BLaER1 (cell line): ENCODE results near the gene GPR107.

Experiments
- H3K27ac ChIP-seq: shearing (Covaris generic); formaldehyde crosslinking; 2 replicates; pipeline ENCODE4 v1.8.1; 2022
- H3K27me3 ChIP-seq: shearing (Covaris generic); formaldehyde crosslinking; 2 replicates; pipeline ENCODE4 v1.8.1; 2022
- H3K36me3 ChIP-seq: shearing (Covaris generic); formaldehyde crosslinking; 2 replicates; pipeline ENCODE4 v1.8.1; 2022
- H3K4me1 ChIP-seq: shearing (Covaris generic); formaldehyde crosslinking; 2 replicates; pipeline ENCODE4 v1.8.1; 2022
- H3K4me2 ChIP-seq: shearing (Covaris generic); formaldehyde crosslinking; 2 replicates; pipeline ENCODE4 v1.8.1; 2022
- H3K4me3 ChIP-seq: shearing (Covaris generic); formaldehyde crosslinking; 2 replicates; pipeline ENCODE4 v1.8.1; 2022
- H3K9ac ChIP-seq: shearing (Covaris generic); formaldehyde crosslinking; 2 replicates; pipeline ENCODE4 v1.8.1; 2022
- H3K9me3 ChIP-seq: shearing (Covaris generic); formaldehyde crosslinking; 2 replicates; pipeline ENCODE4 v1.8.1; 2022
- H4K20me1 ChIP-seq: shearing (Covaris generic); formaldehyde crosslinking; 2 replicates; pipeline ENCODE4 v1.8.1; 2022
- Cebpa-rat ChIP-seq: shearing (Covaris generic); IDR thresholded peaks from 2 replicates; pipeline ENCODE4 v1.8.1; 2022

Gene GPR107

DNA sequence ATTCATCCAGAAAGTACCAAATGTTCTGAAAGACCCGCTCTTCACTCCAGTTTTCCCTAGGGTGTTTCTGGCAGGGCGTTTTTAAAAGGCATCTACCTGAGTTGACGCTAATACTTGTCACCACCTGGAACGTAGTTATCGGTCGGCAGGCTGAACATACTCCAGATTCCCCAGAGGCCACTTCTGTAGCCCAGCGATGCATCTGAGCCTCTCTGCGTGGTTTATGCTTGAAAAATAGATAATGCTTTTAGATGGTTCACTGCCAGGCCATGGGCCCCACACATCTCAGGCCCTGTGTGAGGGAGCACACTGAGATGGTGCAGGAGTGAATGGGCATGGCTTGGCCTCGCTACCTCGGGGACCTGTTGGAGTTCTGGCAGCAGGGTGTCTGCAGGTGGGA is 85.5 kb downstream of the GPR107 start:
- Histone ChIP-seq H4K20me1 (no peaks in the 10 kb centered on the region), H3K4me3 (no peak overlapping the region), H3K9ac (no peak overlapping the region), H3K27me3 (no peaks in the 10 kb centered on the region), H3K36me3 (peaks cover 21% of the 10 kb centered on the region; the same call in 1 of the 2 replicates), H3K9me3 (no peaks in the 10 kb centered on the region), H3K27ac (no peak overlapping the region), H3K4me2 (peak overlapping the region; percentile 58), H3K4me1 (peaks cover 72% of the 10 kb centered on the region)
- TF ChIP-seq Cebpa-rat, result no peak

DNA sequence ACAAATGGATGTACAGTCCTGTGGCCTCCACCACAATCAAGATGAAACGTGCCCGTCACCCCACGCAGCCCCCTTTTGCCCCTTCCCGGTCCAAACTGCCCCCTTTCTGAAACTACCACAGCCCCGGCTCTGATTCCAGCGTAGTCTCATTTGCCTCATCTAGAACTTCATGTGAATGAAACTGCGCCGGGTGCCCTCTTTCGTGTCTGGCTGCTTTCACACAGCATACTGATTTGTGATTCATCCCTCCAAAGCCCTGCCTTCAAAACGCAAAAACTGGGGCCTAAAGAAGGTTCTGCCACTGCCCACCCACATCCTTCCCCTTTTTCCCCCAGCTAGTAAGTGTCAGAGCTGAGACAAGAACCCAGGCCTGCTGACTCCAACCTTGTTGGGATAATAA is 87.0 kb downstream of the GPR107 start:
- H3K4me3 ChIP-seq, result no peak overlapping the region
- H4K20me1 ChIP-seq, result no peaks in the 10 kb centered on the region
- no peak for TF ChIP-seq Cebpa-rat
- peaks cover 16% of the 10 kb centered on the region; the same call in 1 of the 2 replicates for H3K36me3 ChIP-seq
- H3K4me2 ChIP-seq, result peak overlapping the region; percentile 58
- H3K4me1 ChIP-seq, result peaks cover 74% of the 10 kb centered on the region
- H3K9ac ChIP-seq, result no peak overlapping the region
- H3K27ac ChIP-seq, result no peak overlapping the region
- no peaks in the 10 kb centered on the region for H3K27me3 ChIP-seq
- H3K9me3 ChIP-seq, result no peaks in the 10 kb centered on the region

DNA sequence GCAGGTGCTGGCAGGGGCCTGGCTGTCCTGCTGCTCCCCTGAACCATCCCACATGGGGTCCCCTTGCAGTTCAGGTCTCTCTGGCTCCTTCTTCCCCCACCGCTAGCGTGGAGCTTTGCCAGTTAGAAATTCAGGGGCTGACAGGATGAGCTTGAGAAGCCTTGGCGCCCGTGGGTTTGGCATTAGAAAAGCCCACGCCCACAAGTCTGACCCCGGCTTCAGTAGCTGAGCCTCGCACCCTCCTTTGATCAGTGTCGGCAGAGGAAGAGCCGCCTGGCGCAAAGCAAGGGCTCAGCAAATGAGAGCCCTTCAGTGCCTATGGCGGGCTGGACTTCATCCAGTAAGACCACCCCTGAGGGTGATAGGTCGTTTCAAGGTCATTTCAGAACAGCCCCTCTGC is 88.3 kb downstream of the GPR107 start:
- no peak overlapping the region for H3K4me2 ChIP-seq
- no peaks in the 10 kb centered on the region for H3K27me3 ChIP-seq
- no peak overlapping the region for H3K4me3 ChIP-seq
- no peaks in the 10 kb centered on the region for H3K9me3 ChIP-seq
- peaks cover 72% of the 10 kb centered on the region for H3K4me1 ChIP-seq
- no peak for TF ChIP-seq Cebpa-rat
- H3K27ac ChIP-seq, result no peak overlapping the region
- no peak overlapping the region for H3K9ac ChIP-seq
- no peaks in the 10 kb centered on the region for H4K20me1 ChIP-seq
- H3K36me3 ChIP-seq, result peaks cover 3% of the 10 kb centered on the region; the same call in 1 of the 2 replicates

DNA sequence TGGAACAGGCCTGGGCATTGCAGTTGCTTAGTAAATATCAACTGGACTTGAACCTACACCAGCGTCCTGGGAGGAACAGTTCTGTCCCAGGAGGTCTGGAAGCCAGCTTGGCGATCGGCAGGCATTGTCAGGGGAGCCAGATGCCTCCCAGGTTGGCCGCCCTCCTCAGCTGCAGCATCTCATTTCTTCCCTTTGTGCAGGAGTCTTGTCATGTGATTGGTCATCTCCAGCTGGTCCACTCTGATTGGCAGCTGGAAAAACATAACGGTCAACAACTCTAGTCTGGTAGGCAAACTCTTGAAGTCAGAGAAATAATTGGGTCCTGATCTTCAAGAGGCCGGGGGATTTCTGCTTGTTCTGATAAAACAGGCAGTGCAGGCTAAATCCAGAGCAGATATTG is 88.9 kb downstream of the GPR107 start:
- Histone ChIP-seq H3K9me3 (no peaks in the 10 kb centered on the region), H3K27me3 (no peaks in the 10 kb centered on the region), H3K27ac (no peak overlapping the region), H3K4me1 (peaks cover 66% of the 10 kb centered on the region), H3K9ac (no peak overlapping the region), H3K4me3 (no peak overlapping the region), H3K4me2 (peak overlapping the region; percentile 81), H4K20me1 (no peaks in the 10 kb centered on the region), H3K36me3 (no peaks in the 10 kb centered on the region)
- TF ChIP-seq Cebpa-rat, result no peak

DNA sequence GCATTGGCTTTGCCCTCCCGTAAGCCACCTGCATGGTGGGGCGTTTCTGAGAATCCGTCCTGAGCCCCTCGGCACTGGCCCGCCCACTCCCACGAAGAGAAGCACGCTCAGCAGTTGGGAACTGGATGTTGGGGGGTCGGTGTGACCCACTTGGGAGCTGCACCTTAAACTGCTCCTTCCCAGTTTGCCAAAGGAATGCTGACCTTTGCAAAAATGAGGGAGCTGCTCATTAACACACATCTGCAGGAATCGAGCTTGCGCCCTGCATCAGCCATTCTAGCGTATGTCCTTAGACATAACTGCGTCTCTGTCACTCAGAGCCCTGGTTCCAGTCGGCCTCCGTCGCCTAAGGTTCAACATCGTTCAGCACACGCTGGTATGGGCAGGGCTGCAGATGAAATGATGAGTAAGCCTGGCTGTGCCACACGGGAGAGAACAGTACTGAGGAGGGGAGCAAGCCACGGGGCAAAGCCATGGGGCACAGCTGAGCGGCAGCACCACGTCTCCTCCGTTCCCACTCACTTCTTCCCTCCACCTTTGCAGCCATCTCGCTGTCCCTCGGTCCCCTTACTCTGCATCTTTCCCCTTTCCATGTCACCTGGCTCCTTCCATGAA is 89.7 kb downstream of the GPR107 start:
- no peak for TF ChIP-seq Cebpa-rat
- H3K4me3 ChIP-seq, result no peak overlapping the region
- H3K27me3 ChIP-seq, result no peaks in the 10 kb centered on the region
- no peaks in the 10 kb centered on the region for H3K9me3 ChIP-seq
- no peaks in the 10 kb centered on the region for H4K20me1 ChIP-seq
- H3K27ac ChIP-seq, result peak overlapping the region; percentile 23; the same call in 1 of the 2 replicates
- H3K9ac ChIP-seq, result peak overlapping the region; percentile 43; the same call in 1 of the 2 replicates
- H3K4me2 ChIP-seq, result peak overlapping the region; percentile 81
- H3K36me3 ChIP-seq, result no peaks in the 10 kb centered on the region
- H3K4me1 ChIP-seq, result peaks cover 60% of the 10 kb centered on the region

DNA sequence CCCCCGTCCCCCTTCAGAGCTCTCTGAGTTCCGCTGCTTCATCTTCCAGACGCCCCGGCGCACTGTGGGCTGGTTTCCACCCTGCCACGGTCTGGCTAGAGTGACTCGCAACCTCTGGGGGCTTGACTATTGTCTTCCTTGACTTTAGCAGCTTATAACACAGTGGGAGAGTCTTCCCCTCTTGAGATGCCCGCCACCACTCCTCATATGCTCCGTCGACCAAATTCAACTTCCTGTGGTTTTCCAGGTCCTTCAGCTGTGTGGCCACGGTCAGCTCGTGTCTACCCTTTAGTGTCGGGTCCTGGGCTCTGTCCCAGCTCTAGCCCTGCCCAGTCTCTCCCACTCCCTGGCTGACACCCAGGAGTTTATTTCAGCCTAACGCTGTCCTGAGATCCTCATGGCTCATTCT is 90.3 kb downstream of the GPR107 start:
- Histone ChIP-seq H3K4me2 (peak overlapping the region; percentile 81), H3K4me1 (peaks cover 54% of the 10 kb centered on the region), H3K27ac (peak overlapping the region; percentile 23; the same call in 1 of the 2 replicates), H3K27me3 (no peaks in the 10 kb centered on the region), H3K36me3 (no peaks in the 10 kb centered on the region), H3K9ac (peak overlapping the region; percentile 43; the same call in 1 of the 2 replicates), H3K4me3 (no peak overlapping the region), H4K20me1 (no peaks in the 10 kb centered on the region), H3K9me3 (no peaks in the 10 kb centered on the region)
- no peak for TF ChIP-seq Cebpa-rat

DNA sequence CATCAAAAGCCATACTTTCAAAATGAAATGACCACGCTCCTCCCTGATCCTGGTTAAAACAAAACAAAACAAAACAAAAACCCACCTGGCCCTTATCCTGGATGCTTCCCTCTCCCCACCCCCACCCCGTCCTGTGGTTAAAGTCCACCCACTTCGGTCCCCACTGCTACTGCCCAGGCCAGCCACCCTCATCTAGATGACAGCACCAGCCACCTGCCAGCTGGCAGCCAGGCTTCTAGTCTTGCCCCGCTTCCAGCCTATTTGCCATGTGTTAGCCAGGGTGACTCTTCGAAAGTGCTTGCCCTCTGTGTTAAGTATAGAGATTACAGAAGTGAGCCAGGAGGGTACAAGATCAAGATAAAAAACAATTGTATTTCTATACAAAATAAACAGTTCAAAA is 91.0 kb downstream of the GPR107 start:
- Histone ChIP-seq H3K4me3 (no peak overlapping the region), H3K9me3 (no peaks in the 10 kb centered on the region), H3K27ac (no peak overlapping the region), H4K20me1 (no peaks in the 10 kb centered on the region), H3K27me3 (no peaks in the 10 kb centered on the region), H3K4me2 (no peak overlapping the region), H3K36me3 (no peaks in the 10 kb centered on the region), H3K4me1 (peaks cover 46% of the 10 kb centered on the region), H3K9ac (no peak overlapping the region)
- no peak for TF ChIP-seq Cebpa-rat

DNA sequence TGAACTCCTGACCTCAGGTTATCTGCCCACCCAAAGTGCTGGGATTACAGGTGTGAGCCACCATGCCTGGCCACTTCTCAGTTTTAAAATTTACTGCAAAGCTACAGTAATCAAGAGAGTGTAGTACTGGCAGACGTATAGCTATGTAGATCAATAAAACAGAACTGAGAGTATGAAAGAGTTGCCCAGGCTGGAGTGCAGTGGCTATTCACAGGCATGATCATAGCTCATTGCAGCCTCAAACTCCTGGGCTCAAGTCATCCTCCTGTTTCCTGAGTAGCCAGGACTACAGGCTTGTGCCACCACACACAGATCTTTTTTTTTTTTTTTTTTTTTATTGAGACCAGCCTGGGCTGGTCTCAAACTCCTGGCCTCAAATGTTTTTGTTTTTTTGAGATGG is 92.0 kb downstream of the GPR107 start:
- Histone ChIP-seq H3K4me3 (no peak overlapping the region), H3K27ac (no peak overlapping the region), H3K36me3 (no peaks in the 10 kb centered on the region), H3K4me2 (no peak overlapping the region), H3K9ac (no peak overlapping the region), H4K20me1 (no peaks in the 10 kb centered on the region), H3K27me3 (no peaks in the 10 kb centered on the region), H3K4me1 (peaks cover 37% of the 10 kb centered on the region), H3K9me3 (no peaks in the 10 kb centered on the region)
- no peak for TF ChIP-seq Cebpa-rat

DNA sequence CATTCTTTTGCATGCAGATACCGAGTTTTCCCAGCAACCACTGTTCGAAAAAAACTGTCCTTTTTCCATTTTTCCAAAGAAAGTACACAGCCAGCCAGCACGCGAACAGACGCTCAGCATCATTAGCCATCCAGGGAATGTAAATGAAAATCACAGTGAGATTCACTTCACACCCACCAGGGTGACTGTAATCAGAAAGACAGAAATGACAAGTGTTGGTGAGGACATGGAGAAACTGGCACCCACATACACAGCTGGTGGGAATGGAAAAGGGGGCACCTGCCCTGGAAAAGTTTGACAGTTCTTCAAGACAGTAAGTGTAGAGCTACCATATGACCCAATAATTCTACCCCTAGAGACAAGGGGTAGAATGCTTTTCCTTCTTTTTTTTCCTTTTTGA is 93.5 kb downstream of the GPR107 start:
- no peaks in the 10 kb centered on the region for H3K27me3 ChIP-seq

DNA sequence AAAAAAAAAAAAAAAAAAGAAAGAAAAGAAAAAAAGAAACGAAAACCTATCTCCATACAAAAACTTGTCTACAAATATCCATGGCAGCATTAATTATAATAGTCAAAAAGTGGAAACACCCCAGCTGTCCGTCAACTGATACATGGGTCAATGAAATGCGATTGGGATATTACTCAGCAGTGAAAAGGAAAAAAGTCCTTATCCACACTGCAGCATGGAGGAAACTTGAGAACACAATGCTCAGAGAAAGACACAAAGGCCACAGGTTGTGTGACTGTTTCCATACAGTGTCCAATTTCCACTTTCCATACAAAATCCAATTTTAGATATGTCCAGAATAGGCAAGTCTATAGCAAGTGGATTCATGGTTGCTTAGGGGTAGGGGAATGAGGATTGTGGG is 94.2 kb downstream of the GPR107 start:
- Histone ChIP-seq H3K4me3 (no peak overlapping the region), H3K27ac (no peak overlapping the region), H3K4me1 (peaks cover 16% of the 10 kb centered on the region), H3K36me3 (no peaks in the 10 kb centered on the region), H3K9me3 (no peaks in the 10 kb centered on the region), H3K4me2 (no peak overlapping the region), H3K9ac (no peak overlapping the region), H3K27me3 (no peaks in the 10 kb centered on the region), H4K20me1 (no peaks in the 10 kb centered on the region)
- TF ChIP-seq Cebpa-rat, result no peak

More for the DNA sequence above, 93.5 kb downstream of the GPR107 start:
- H3K9me3 ChIP-seq, result no peaks in the 10 kb centered on the region
- H4K20me1 ChIP-seq, result no peaks in the 10 kb centered on the region
- no peaks in the 10 kb centered on the region for H3K36me3 ChIP-seq
- H3K4me3 ChIP-seq, result no peak overlapping the region
- H3K4me2 ChIP-seq, result no peak overlapping the region
- no peak overlapping the region for H3K9ac ChIP-seq
- no peak overlapping the region for H3K27ac ChIP-seq
- TF ChIP-seq Cebpa-rat, result no peak
- H3K4me1 ChIP-seq, result peaks cover 23% of the 10 kb centered on the region

DNA sequence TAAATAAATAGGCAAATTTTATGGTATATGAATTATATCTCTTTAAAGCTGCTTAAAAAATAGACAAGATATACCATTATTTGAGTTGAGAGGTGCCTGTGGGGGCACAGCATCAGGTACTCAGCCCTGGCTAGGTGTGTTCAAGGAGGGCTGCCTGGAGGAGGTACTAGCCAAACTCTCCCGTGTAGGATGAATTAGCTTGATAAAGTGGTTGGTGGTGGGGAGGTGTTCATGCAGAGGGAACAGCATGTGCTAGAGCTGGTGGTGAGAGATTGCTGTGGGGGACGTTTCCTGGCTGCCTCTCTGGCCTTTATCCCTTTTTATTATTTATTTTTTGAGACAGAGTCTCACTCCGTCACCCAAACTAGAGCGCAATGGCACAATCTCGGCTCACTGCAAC is 95.3 kb downstream of the GPR107 start:
- Histone ChIP-seq H3K4me1 (peaks cover 4% of the 10 kb centered on the region), H3K27me3 (no peaks in the 10 kb centered on the region)

More for the DNA sequence above, 95.3 kb downstream of the GPR107 start:
- TF ChIP-seq Cebpa-rat, result no peak
- no peaks in the 10 kb centered on the region for H4K20me1 ChIP-seq
- no peak overlapping the region for H3K9ac ChIP-seq
- no peak overlapping the region for H3K27ac ChIP-seq
- no peaks in the 10 kb centered on the region for H3K36me3 ChIP-seq
- H3K4me3 ChIP-seq, result no peak overlapping the region
- no peak overlapping the region for H3K4me2 ChIP-seq
- H3K9me3 ChIP-seq, result no peaks in the 10 kb centered on the region
